GM12873 (cell line): ENCODE data around the gene SART3.

Experiments used
- CTCF ChIP-seq: IDR thresholded peaks from 2 replicates; pipeline ENCODE4 v1.5.1; 2012; ENCODE audit warnings: low read depth, mild to moderate bottlenecking, moderate library complexity, low read length, control low read depth; ENCODE audit not compliant: insufficient read depth; ENCODE audit errors: missing control alignments

SART3 gene

GRCh38 chr12:108595711-108596647, 35.0 kb upstream of the SART3 start:
- TF ChIP-seq CTCF = no peak

GRCh38 chr12:108594960-108595710, 34.2 kb upstream of the SART3 start:
- TF ChIP-seq CTCF = no peak

GRCh38 chr12:108594323-108594903, 33.4 kb upstream of the SART3 start:
- TF ChIP-seq CTCF = no peak

- TF ChIP-seq CTCF = no peak
These were observed 31.3 kb upstream of the SART3 start for GRCh38 chr12:108592033-108592909.

- TF ChIP-seq CTCF = no peak
These were observed 30.5 kb upstream of the SART3 start for GRCh38 chr12:108591267-108591980.

- no peak for TF ChIP-seq CTCF
These were observed 28.9 kb upstream of the SART3 start for GRCh38 chr12:108589840-108590229.
